Measurements from ENCODE around the gene ATG10. TPM values are rescaled to one million over a fixed set of nuclear protein-coding genes. Genes with fewer than 3 reads are reported as not detected.

ATG10 gene
- total and polyA plus RNA-seq, 2 of the 13 experiments (the other 11 are each of a cell fraction or from before 2014, with no cell fraction given) = 2.0 to 5.7 TPM

DNA sequence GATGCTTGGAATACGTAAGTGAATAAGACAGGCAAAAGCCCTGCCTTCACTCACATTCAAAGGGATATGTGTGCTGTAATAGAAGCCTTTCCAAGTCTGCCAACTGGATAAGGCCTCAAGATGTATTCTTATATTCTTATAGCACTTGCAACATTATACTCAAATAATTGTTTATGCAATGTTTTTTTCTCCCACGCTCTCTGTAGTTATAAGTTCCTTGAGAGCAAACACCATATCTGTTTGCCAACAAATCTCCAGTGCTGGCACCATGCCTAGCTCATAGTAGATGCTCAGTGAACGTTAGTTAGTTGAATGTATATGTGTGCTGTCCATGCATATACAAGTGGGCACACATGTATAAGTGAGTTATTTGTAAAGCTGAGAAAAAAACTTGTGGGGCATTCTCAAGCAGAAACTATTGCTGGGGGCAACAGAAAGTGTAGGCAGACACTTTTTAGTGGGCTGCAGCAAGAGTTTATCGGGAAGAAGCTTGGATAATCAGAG lies 181.2 kb downstream of the ATG10 start (continued):
- TF ChIP-seq HNF1B (CRISPR knock-in tag; IDR thresholded peaks at IDR 0.05) = no peak
- no peak for TF ChIP-seq RXRA (CRISPR knock-in tag; IDR thresholded peaks at IDR 0.05)
- TF ChIP-seq SOX5 (CRISPR knock-in tag; IDR thresholded peaks at IDR 0.05; ENCODE audit: borderline replicate concordance) = no peak
- no peak for TF ChIP-seq ZFP36L1 (CRISPR knock-in tag; IDR thresholded peaks at IDR 0.05)
- TF ChIP-seq, protein P1, sequence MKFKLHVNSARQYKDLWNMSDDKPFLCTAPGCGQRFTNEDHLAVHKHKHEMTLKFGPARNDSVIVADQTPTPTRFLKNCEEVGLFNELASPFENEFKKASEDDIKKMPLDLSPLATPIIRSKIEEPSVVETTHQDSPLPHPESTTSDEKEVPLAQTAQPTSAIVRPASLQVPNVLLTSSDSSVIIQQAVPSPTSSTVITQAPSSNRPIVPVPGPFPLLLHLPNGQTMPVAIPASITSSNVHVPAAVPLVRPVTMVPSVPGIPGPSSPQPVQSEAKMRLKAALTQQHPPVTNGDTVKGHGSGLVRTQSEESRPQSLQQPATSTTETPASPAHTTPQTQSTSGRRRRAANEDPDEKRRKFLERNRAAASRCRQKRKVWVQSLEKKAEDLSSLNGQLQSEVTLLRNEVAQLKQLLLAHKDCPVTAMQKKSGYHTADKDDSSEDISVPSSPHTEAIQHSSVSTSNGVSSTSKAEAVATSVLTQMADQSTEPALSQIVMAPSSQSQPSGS (CRISPR knock-in tag; IDR thresholded peaks at IDR 0.05) = no peak
- no peak for TF ChIP-seq PITX1 (CRISPR knock-in tag; IDR thresholded peaks at IDR 0.05)
- TF ChIP-seq SETDB1 (CRISPR knock-in tag; IDR thresholded peaks at IDR 0.05; ENCODE audit: borderline replicate concordance) = no peak
- TF ChIP-seq ZFP90 (CRISPR knock-in tag; IDR thresholded peaks at IDR 0.05; ENCODE audit: borderline replicate concordance) = no peak
- TF ChIP-seq ZNF616 (CRISPR knock-in tag; IDR thresholded peaks at IDR 0.05; ENCODE audit: low read depth) = no peak

DNA sequence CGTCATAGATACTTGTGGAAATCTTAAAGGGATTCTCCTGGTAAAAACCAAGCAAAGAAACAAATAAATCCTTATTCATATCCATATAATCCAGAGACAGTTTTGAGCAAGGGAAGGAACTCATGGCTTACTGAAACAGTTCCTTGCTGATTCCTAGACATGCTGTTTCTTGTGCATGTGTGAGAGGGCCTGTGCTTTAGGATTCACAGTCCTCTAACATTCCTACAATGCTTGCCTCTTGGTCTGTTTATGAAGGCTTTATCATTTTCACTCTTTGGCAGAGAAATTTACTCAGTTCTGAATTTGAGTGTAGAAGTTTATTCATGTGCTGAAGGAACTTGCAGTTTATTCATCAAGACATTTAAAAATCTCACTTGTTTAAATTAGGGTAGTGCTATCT lies 183.0 kb downstream of the ATG10 start:
- FAIRE-seq = no peak
- intact Hi-C loops (cut with micrococcal nuclease; ENCODE audit: unreplicated experiment) (no loop called here), in situ Hi-C loops (cut with HindIII; ENCODE audit: extremely low pct_ligation_motif_present, low pct_unique_long_range_greater_than_20kb) (no loop called here)
- TF ChIP-seq ZNF788 (CRISPR knock-in tag; IDR thresholded peaks at IDR 0.05; ENCODE audit: borderline replicate concordance) = no peak
- no peak for TF ChIP-seq SIX4 (CRISPR knock-in tag; IDR thresholded peaks at IDR 0.05)
- no peak for TF ChIP-seq MAFF (IDR thresholded peaks at IDR 0.05; ENCODE audit: low read depth, low read length)
- TF ChIP-seq RXRB (CRISPR knock-in tag; IDR thresholded peaks at IDR 0.05; ENCODE audit: borderline replicate concordance) = no peak
- TF ChIP-seq JARID2 (CRISPR knock-in tag; IDR thresholded peaks at IDR 0.05; ENCODE audit: insufficient replicate concordance) = no peak
- TF ChIP-seq, protein P2, sequence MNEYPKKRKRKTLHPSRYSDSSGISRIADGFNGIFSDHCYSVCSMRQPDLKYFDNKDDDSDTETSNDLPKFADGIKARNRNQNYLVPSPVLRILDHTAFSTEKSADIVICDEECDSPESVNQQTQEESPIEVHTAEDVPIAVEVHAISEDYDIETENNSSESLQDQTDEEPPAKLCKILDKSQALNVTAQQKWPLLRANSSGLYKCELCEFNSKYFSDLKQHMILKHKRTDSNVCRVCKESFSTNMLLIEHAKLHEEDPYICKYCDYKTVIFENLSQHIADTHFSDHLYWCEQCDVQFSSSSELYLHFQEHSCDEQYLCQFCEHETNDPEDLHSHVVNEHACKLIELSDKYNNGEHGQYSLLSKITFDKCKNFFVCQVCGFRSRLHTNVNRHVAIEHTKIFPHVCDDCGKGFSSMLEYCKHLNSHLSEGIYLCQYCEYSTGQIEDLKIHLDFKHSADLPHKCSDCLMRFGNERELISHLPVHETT (CRISPR knock-in tag; conservative IDR thresholded peaks at IDR 0.05) = no peak
- TF ChIP-seq ZSCAN5A (CRISPR knock-in tag; IDR thresholded peaks at IDR 0.05; ENCODE audit: borderline replicate concordance) = no peak
- no peak for TF ChIP-seq CEBPG (CRISPR knock-in tag; IDR thresholded peaks at IDR 0.05)
- TF ChIP-seq MIXL1 (CRISPR knock-in tag; IDR thresholded peaks at IDR 0.05) = no peak
- no peak for TF ChIP-seq CBX1 (IDR thresholded peaks at IDR 0.05; ENCODE audit: low read depth)
- TF ChIP-seq THAP7 (CRISPR knock-in tag; IDR thresholded peaks at IDR 0.05) = no peak

More for the DNA sequence above, 183.0 kb downstream of the ATG10 start:
- H3K27me3 ChIP-seq (ENCODE audit: control insufficient read depth in 1 of 2, insufficient read depth in 2 of 2, low read length in 2 of 2) = no peaks in the 10 kb centered on the region; a peak in 1 of 5 replicates
- no peaks in the 10 kb centered on the region for H3K9me3 ChIP-seq (ENCODE audit: low read length)
- no peak overlapping the region for H3K27ac ChIP-seq (ENCODE audit: extremely low read length, insufficient read depth, low read length)
- ChIA-PET POLR2A (no interaction called here), CTCF (ENCODE audit: low intra/inter-chr PET ratio, low total read pairs) (no interaction called here)
- no peak overlapping the region for H3K9ac ChIP-seq (ENCODE audit: insufficient read depth, low read depth, low read length)
- DNase-seq (ENCODE audit: low spot score) = no peak
- no peak overlapping the region for H3K4me2 ChIP-seq (ENCODE audit: low read depth, low read length)
- no peaks in the 10 kb centered on the region for H4K20me1 ChIP-seq (ENCODE audit: insufficient read depth, low read length)
- H3K79me2 ChIP-seq (ENCODE audit: insufficient read depth, low read length) = no peaks in the 10 kb centered on the region
- no peaks in the 10 kb centered on the region for H3K36me3 ChIP-seq (replicated peaks in 1 of 2; ENCODE audit: control insufficient read depth in 1 of 2, insufficient read depth in 2 of 2, low read length in 2 of 2)
- no peak overlapping the region for H3K4me3 ChIP-seq (replicated peaks in 1 of 3; ENCODE audit: insufficient read depth in 1 of 3, low read depth in 2 of 3, low read length in 3 of 3)
- H2AFZ ChIP-seq (ENCODE audit: low read length) = no peak overlapping the region
- 46% methylated on average over 1 of the region's 1 CpG for WGBS (ENCODE audit: low lambda C conversion rate)
- H3K4me1 ChIP-seq (ENCODE audit: insufficient read depth, low read length) = no peaks in the 10 kb centered on the region
- no peak for ATAC-seq
- BruUV-seq (replicated peaks) = no TSS peak
